HG03108 (cell line): ENCODE results near the gene SPATA25.
"Not testable (repeated sequence)": the region's sequence is repeated elsewhere in the genome, so short reads cannot be mapped to it uniquely, and the experiment has no call there.

Experiments used
- ATAC-seq: cut with Tn5 transposase; IDR thresholded peaks from one replicate; pipeline ENCODE4 v1.9.1; 2021; ENCODE audit warnings: moderate library complexity; ENCODE audit not compliant: unreplicated experiment

SPATA25 gene

DNA sequence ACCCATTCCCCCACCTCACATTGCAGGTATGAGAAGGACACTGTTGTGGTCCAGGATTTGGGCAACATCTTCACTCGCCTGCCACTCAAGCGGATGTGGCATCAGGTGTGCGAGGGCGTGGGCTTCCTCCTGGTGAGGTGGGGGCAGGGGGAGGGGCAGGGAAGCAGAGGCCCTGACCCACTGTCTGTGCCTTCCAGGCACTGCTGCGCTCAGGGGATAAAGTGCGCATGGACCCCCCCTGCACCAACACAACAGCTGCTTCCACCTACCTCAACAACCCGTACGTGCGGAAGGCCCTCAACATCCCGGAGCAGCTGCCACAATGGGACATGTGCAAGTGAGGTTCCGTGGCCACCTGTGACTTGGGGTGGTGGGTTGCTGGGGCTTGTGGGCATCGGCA lies 7.4 kb upstream of the SPATA25 start:
- ATAC-seq = no peak

DNA sequence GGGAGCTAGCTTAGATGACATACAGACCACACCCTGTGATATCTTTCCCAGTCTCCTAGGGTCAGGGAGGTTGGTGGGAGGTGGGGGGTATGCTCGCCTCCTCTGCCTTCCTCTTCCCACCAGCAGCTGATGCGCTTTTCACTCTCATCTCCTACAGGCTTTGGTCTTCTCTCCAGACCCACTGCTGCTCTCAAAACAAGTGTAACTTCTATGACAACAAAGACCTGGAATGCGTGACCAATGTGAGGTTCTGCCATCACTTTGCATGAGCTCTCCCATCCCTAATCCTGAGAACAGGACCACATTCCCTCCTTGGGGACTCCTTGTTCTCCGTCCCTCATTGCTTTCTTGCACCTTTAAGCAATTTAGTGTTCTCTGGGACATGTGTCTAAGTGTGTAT lies 6.4 kb upstream of the SPATA25 start:
- ATAC-seq = no peak

GRCh38 chr20:45892828-45893500 lies 5.5 kb upstream of the SPATA25 start:
- ATAC-seq = no peak

- ATAC-seq = no peak
Observed at GRCh38 chr20:45892049-45892825, 4.8 kb upstream of the SPATA25 start.

DNA sequence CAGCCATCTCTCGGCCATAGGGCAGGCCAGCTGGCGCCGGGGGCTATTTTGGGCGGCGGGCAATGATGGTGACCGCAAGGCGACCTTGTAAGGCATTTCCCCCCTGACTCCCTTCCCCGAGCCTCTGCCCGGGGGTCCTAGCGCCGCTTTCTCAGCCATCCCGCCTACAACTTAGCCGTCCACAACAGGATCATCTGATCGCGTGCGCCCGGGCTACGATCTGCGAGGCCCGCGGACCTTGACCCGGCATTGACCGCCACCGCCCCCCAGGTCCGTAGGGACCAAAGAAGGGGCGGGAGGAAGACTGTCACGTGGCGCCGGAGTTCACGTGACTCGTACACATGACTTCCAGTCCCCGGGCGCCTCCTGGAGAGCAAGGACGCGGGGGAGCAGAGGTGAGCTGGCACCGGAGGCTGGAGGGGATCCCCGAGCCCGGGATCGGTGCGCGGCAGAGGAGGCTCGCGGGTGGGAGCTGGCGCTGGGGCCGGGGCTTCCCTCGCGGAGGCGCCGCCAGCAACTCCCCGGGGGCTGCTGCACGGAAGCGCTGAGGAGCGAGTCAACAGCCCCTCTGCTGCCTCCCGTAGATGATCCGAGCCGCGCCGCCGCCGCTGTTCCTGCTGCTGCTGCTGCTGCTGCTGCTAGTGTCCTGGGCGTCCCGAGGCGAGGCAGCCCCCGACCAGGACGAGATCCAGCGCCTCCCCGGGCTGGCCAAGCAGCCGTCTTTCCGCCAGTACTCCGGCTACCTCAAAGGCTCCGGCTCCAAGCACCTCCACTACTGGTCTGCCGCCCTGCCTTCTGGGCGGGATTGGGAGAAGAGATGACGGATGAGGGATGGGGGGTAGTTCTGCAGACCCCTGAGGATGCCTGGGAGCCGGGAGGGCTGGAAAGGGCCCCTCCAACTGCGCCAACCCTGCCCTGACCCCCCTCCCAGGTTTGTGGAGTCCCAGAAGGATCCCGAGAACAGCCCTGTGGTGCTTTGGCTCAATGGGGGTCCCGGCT lies 3.9 kb upstream of the SPATA25 start, which contains the start of the genes CTSA and NEURL2:
Gene CTSA, plus strand, starts transcription at position 351 of the 999 bp plus-strand sequence. Its CDS starts 234 bp downstream, at position 585.
Gene NEURL2, minus strand, starts transcription at position 224 of the 999 bp plus-strand sequence. Its CDS starts 217 bp downstream, at position 7.
- peak; percentile 68 for ATAC-seq

DNA sequence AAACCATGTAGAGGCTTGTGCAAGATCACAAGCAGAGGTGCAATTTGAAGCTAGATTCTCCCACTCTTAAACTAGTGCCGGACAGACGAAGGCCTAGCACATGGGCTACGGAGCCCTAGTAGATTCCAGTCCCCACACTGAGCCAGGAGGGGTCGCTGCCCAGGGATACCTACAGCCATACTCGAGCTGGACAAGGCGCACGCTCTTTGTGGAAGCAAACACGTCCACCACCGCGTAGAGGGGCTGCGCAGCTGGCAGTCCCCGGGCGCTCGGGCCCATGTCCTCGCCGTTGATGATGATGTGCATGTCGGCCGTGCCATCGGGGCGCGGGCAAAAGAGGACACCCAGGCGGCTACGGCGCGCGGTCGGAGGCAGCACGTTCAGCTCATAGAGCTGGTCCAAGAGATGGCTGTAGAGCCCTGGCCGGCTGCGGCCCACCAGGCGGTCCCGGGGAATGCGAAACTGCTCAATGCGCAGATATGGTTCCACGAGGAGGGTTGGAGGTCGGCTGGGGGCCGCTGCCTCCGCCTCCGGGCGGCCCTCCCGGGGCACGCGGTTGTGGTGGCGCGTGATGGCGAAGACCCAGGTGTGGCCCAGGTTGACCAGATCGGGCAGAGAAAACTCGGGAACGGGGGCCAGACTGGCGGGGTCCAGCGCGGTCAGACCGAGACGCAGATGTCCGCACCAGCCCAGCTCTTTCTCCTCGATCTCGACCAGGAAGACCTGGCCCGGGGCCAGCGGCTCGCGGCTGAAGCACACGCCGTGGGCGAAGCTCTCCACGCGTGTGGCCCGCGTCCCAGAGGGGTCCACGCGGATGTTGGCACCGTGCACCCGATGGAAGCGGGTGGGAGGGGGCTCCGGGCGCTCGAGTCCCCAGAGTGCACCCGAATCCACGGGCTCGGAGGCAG lies 2.9 kb upstream of the SPATA25 start:
- ATAC-seq = peak; percentile 25

GRCh38 chr20:45888681-45889080 lies 1.3 kb upstream of the SPATA25 start:
- ATAC-seq = no peak

DNA sequence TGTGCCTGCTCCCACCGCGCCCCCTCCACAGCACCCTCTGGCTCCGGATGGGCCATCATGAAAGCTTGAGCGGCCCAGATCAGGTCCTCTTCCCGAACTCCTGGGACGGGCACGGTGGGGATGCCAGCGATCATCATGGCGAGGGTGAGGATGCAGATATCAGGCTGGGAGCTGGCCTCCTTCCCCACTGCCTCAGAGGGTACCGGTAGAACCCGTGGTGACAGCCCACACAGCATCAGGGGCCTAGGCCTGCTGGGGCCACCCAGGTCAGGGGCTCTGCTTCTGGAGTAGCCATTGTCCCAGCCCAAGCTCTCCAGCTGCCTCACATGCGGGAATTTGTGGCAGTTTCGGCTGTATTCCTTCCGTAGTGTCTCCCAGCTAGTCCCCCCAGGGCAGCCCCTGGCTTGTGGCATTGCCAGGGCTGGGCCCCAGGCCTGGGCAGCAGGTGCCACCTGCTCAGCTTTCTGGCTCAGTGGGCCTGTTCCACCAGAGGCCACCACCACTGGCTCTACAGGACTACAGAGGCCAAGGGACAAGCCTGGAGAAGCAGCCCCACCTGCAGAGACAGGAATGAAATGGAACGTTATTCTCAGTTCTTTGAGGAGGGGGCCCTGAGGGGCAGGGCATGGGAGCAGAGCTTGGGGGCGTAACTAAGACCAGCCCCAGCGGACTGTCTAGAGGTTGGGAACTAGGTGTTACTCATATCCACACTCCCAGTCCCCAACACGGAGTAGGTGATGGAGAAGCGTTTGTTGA lies 654 bp downstream of the SPATA25 start:
- no peak for ATAC-seq

- ATAC-seq = no peak
Observed at GRCh38 chr20:45883100-45883469, 4.3 kb downstream of the SPATA25 start.

DNA sequence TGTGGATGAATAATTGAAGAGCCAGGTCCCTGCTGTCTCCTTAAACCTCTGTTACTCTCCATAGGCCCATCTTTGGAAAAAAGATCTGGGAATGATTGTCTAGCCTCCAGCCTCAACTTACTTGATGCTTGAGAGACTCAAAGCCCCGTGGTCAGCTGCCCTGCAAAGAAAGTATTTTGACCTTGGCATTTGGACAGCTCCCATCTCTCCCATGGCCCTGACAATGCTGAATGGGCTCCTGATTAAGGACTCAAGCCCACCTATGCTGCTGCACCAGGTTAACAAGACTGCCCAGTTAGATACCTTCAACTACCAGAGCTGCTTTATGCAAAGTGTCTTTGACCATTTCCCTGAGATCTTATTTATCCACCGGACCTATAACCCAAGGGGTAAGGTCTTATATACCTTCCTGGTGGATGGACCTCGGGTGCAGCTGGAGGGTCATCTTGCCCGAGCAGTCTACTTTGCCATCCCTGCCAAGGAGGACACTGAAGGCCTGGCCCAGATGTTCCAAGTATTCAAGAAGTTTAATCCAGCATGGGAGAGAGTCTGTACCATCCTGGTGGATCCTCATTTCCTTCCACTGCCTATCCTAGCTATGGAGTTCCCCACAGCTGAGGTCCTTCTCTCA lies 4.8 kb downstream of the SPATA25 start:
- ATAC-seq = no peak

GRCh38 chr20:45880988-45881788 lies 6.2 kb downstream of the SPATA25 start, which contains the start of gene ZSWIM1:
TSS of gene ZSWIM1 (plus strand) at chr20:45881227. CDS start at chr20:45882593, 1,366 bp downstream.
- peak; percentile 97 for ATAC-seq

DNA sequence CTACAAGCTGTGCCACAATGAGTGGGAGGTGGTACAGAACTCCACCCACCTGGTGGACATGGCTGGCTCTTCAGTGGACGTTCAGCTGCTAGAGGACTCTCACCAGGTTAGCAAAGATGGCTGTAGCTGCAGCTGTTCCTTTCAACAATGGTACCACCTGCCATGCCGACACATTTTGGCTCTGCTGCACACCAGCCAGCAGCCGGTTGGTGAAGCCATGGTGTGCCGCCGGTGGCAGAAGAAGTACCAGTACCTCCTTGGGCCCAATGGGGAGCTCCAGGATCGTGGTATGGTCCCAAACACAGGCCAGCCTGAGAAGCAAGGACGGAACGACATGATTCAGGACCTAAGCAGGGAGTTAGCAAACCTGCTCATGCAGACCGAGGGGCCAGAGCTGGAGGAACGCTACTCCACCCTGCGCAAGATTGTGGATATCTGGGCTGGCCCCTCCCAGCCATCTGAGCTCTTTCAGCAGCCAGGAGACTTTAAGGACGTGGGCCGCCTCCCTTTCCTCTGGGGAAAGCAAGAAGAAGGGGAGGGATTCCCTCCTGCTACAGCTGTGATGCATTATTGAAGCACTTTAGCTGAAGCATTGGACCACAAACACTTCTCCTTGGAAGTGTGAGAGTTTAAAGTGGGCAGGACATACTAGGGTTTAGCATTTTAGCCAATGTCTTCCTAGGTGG lies 9.2 kb downstream of the SPATA25 start:
- ATAC-seq = no peak

GRCh38 chr20:45874576-45874975 lies 12.8 kb downstream of the SPATA25 start:
- no peak for ATAC-seq

- not testable (repeated sequence) for ATAC-seq
Observed at GRCh38 chr20:45874104-45874481, 13.3 kb downstream of the SPATA25 start.

GRCh38 chr20:45873409-45874103 lies 13.9 kb downstream of the SPATA25 start:
- no peak for ATAC-seq

DNA sequence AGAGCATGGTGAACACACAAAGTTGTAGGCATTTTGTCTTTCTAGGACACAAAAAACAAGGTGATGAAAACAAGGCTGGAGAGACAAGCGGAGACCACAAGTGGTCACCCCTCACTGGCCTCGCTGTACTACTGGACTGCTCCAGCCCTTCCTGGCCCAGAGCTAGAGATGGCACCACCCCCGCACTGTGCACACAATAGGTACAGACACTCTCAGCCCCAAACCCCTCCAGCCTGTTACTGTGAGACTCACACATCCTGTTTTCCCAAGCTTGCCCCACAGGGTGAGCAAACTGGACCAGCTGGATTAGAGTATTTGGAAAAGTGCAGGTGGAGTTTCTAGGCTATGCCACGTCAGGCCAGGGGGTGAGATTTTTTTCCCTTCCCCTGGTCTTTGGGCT lies 14.8 kb downstream of the SPATA25 start:
- no peak for ATAC-seq

DNA sequence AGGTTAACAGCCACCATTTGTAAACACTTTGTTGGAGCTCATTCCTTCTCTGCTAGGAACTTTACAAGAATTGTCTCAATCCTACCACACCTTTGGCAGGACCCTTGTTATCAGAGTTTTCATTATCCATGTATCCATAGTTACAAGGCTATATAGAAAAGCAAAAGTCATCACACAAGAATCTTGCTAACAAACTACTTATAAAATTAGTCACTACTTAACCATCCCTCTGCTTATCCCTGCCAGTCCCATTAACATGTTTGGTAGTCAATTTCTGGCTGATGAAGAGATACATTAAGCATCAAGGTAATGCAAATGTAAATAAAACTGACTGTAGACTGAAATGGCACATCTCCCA lies 19.6 kb downstream of the SPATA25 start:
- no peak for ATAC-seq
